Motor neuron (in vitro differentiated cells): ENCODE measurements around the gene KLHL36. TPM values are rescaled to one million over a fixed set of nuclear protein-coding genes. Genes with fewer than 3 reads are reported as not detected.
A peak's percentile ranks its signal among the peaks of the same experiment; 100 is the strongest.
"Not testable (repeated sequence)": the region's sequence is repeated elsewhere in the genome, so short reads cannot be mapped to it uniquely, and the experiment has no call there.

Experiments used
- ATAC-seq, 8 experiments: fragments of 200-7000 bp; cut with Tn5 transposase; replicated peaks in 6 of 8; 2 replicates each; pipeline ENCODE4 v1.8.0; 2021; ENCODE audit warnings: mild to moderate bottlenecking in 8 of 8, moderate library complexity in 8 of 8
- H3K27ac ChIP-seq, 2 donors: fragments of 250-450 bp; sonication (Bioruptor Pico); 2 replicates each; pipeline ENCODE4 v1.9.0; 2021; ENCODE audit warnings: antibody characterized with exemption in 2 of 2, mild to moderate bottlenecking in 2 of 2, moderate library complexity in 1 of 2
- H3K4me1 ChIP-seq, 2 donors: fragments of 250-450 bp; sonication (Bioruptor Pico); replicated peaks in 1 of 2; 2 replicates each; pipeline ENCODE4 v1.6.1; 2021; ENCODE audit warnings: antibody characterized with exemption in 2 of 2, mild to moderate bottlenecking in 2 of 2, moderate library complexity in 1 of 2
- H3K4me3 ChIP-seq, 5 donors: fragments of 250-450 bp; sonication (Bioruptor Pico); 2 replicates each; pipeline ENCODE4 v1.9.0; 2021; ENCODE audit warnings: antibody characterized with exemption in 5 of 5, mild to moderate bottlenecking in 5 of 5, moderate library complexity in 4 of 5
- WGBS, 10 experiments: fragments of 450-650 bp; shearing (Covaris generic); methylation state at CpG; one replicate each; pipeline ENCODE4 v1.0.0; 2022; 5-methylcytosine and 5-hydroxymethylcytosine counted together
- in situ Hi-C, 9 experiments: fragments of 400-800 bp; cut with MboI; loops; one replicate each; pipeline ENCODE4 v1.15.0; 2021; ENCODE audit warnings: low sequenced_read_pairs in 9 of 9, low pct_unique_long_range_greater_than_20kb in 2 of 9; ENCODE audit not compliant: unreplicated experiment in 9 of 9
- total RNA-seq, 8 experiments: library from RNA; unstranded; fragments of 300-600 nt; gene quantifications; 2 replicates each; pipeline versions ENCODE4 v1.2.3 to v1.2.4, GENCODE V29; 2022

The KLHL36 gene
- total RNA-seq, 8 experiments from 2014 or later = 13.2 to 41.5 (median 22.3) TPM

DNA sequence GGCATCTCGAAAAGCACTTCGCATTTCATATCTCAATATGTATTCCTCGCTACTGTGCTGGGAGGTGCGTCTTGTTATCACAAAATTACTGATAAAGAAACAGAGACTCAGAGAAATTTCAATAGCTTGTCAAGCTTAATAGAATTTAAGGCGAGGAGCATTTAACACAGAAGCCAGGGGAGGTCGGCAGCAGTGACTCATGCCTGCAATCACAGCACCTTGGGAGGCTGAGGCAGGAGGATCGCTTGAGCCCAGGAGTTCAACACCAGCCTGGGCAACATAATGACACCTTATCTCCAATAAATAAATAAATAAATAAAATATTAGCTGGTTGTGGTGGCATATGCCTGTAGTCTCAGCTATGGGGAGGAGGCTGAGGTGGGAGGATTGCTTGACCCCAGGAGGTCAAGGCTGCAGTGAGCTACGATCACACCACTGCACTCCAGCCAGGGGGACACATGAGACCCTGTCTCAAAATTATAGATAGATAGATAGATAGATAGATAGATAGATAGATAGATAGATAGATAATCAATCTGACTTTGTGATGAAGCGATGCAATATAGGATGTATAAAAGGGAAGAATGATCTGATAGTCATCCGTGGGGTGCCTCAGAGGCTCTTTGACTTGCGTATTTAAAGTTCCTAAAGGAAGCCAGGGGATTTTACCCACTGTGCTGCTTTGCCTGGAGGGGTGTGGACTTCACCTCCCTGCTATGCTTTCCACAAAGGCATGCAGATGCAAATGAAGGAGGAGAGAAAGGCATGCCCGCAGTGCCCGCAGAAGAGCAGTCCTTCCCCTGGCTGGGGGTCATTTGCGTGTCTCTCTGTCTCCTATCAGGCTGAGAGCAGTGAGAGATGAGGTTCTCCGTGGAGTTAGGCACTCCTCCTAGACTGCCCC lies 35.6 kb downstream of the KLHL36 start:
- H3K4me1 ChIP-seq = peaks cover 0 to 2% of the 10 kb centered on the region in 2 donors
- no peak overlapping the region for H3K27ac ChIP-seq
- ATAC-seq = peak in 6 of 8 experiments; percentile 30 to 78 (median 38)
- in situ Hi-C loops = no loop called here
- WGBS, 10 experiments = 0 to 90% (median 63%) methylated on average over 1 to 12 of the region's 15 CpGs
- no peak overlapping the region for H3K4me3 ChIP-seq

DNA sequence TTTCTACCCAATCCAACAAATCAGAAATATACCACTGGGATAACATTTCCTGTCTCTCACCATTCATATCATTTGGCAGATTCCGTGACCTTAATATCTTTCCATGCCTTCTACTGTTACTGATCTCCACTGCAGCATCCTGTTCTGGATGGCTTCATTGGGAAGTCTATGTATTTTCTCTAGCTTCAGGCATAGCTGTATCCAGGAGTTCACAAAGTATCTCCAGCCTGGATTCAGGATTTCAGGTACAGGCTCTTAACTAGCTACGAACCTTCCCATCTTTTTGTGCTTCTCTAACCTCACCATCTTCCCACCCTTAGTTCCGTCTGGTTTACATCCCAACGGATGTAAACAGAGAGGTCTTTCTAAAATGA lies 36.3 kb downstream of the KLHL36 start:
- ATAC-seq = no peak
- no peak overlapping the region for H3K4me3 ChIP-seq
- H3K27ac ChIP-seq = no peak overlapping the region
- peaks cover 0 to 2% of the 10 kb centered on the region in 2 donors for H3K4me1 ChIP-seq
- in situ Hi-C loops = no loop called here
- 81 to 100% (median 94%) methylated on average over 2 to 4 of the region's 4 CpGs; no CpG with 5 or more reads in 2 of the 10 experiments for WGBS, 10 experiments

DNA sequence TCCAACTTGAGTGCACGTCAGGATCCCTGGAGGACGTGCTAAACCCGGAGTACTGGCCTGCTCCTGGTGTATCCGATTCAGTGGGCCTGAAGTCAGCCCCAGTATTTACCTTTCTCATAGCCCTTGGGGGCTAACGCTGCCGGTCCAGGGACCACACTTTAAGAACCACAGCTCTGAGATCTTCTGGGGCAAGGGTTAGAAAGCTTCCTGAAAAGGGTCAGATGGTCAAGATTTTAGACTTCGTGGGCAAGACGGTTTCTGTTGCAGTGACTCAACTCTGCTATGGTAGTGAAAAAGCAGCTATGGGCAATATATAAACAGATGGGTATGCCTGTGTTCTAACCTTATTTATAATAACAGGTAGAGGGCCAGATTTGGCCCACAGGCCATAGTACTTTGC lies 36.9 kb downstream of the KLHL36 start:
- Histone ChIP-seq H3K4me1 (peaks cover 0 to 2% of the 10 kb centered on the region in 2 donors), H3K4me3 (no peak overlapping the region), H3K27ac (no peak overlapping the region)
- in situ Hi-C loops = no loop called here
- ATAC-seq = no peak
- WGBS, 10 experiments = 59 to 96% (median 75%) methylated on average over 1 to 6 of the region's 8 CpGs; no CpG with 5 or more reads in 3 of the 10 experiments

DNA sequence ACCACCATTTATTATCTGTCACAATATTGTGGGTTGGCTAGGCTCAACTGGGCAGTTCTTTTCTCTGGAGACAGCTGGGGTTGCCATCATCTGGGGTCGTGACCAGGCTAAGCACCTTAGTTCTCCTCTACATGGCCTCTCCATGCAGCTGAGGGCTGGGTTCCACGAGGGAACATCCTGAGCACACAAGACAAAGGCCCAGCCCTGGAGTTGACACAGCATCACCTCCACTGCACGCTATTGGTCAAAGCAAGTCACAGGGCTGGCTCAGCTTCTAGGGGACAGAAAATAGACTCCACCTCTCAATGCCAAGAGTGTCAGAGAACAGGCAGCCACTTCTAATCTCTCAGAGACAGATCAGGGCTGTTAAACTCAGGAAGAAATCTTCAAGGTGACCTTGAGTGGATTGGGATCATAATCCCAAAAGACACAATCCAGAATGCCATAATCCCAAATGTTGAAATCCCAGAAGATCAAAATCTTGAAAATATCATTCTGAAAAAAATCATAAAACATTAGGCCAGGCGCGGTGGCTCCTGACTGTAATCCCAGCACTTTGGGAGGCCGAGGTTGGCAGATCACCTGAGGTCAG lies 38.5 kb downstream of the KLHL36 start:
- peak in 5 of 8 experiments; percentile 51 to 80 (median 58) for ATAC-seq
- in situ Hi-C loops = no loop called here
- Histone ChIP-seq H3K4me1 (peaks cover 0 to 2% of the 10 kb centered on the region in 2 donors), H3K27ac (no peak overlapping the region), H3K4me3 (no peak overlapping the region)
- WGBS, 10 experiments = 80 to 100% (median 94%) methylated on average over 1 to 4 of the region's 6 CpGs; no CpG with 5 or more reads in 3 of the 10 experiments

DNA sequence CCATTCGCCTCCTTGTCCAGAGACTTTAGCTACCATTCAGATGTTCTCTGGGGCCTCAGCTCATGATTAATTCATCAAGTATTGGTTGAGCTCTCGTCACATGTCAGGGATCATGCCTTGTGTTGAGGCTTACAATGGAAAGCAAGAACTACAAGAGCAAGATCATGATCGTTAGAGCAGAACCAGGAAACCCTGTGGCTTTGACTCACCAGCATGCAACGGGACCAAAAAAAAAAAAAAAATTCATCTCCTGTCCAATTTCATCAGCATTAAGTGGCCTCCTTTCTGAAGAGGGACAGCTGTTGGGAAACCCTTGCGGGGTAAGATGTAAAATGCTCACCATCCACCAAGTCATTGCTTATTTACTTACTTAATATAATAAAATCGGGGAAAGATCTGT lies 39.4 kb downstream of the KLHL36 start:
- H3K27ac ChIP-seq = no peak overlapping the region
- WGBS, 10 experiments = 19 to 98% (median 64%) methylated on average over 1 to 6 of the region's 6 CpGs
- H3K4me3 ChIP-seq = no peak overlapping the region
- in situ Hi-C loops = no loop called here
- ATAC-seq = peak in 7 of 8 experiments; percentile 57 to 91 (median 88)
- peaks cover 0 to 2% of the 10 kb centered on the region in 2 donors for H3K4me1 ChIP-seq

DNA sequence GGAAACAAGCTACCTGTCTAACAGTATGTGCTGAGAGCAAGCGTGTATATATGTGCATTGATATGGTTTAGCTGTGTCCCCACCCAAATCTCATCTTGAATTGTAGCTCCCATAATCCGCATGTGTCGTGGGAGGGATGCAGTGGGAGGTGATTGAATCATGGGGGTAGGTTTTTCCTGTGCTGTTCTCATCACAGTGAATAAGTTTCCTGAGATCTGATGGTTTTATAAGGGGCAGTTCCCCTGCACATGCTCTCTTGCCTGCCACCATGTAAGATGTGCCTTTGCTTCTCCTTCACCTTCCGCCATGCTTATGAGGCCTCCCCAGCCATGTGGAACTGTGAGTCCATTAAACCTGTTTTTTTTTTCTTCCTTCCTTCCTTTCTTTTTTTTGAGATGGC lies 39.9 kb downstream of the KLHL36 start:
- H3K4me3 ChIP-seq, H3K27ac ChIP-seq, in situ Hi-C loops, H3K4me1 ChIP-seq: not testable (repeated sequence)
- WGBS, 10 experiments = 63 to 100% (median 83%) methylated on average over 1 to 4 of the region's 4 CpGs; no CpG with 5 or more reads in 3 of the 10 experiments
- ATAC-seq = peak in 2 of 8 experiments; percentile 6 to 18

DNA sequence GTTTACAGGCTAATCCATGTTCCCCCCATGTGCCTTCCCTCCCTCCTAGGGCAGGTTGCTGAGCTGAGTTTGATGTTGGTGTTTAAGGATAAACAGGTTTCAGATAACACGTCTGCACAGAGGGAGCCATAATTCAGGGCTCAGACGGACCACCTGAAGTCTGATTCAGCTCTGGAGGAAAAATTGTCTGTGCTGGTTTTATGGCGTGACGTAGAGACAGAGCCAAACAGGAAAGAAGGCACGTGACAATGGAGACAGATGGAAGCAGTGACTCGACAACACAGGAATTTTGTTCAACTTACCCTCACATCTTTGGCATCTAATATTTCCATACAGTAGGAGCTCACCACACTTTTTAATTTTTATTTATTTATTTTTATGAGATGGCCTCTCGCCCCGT lies 40.8 kb downstream of the KLHL36 start:
- Histone ChIP-seq H3K27ac (no peak overlapping the region), H3K4me3 (no peak overlapping the region), H3K4me1 (peaks cover 0 to 2% of the 10 kb centered on the region in 2 donors)
- ATAC-seq = peak in 1 of 8 experiments; percentile 24
- 0 to 90% (median 57%) methylated on average over 1 to 8 of the region's 8 CpGs; no CpG with 5 or more reads in 1 of the 10 experiments for WGBS, 10 experiments
- in situ Hi-C loops = no loop called here

DNA sequence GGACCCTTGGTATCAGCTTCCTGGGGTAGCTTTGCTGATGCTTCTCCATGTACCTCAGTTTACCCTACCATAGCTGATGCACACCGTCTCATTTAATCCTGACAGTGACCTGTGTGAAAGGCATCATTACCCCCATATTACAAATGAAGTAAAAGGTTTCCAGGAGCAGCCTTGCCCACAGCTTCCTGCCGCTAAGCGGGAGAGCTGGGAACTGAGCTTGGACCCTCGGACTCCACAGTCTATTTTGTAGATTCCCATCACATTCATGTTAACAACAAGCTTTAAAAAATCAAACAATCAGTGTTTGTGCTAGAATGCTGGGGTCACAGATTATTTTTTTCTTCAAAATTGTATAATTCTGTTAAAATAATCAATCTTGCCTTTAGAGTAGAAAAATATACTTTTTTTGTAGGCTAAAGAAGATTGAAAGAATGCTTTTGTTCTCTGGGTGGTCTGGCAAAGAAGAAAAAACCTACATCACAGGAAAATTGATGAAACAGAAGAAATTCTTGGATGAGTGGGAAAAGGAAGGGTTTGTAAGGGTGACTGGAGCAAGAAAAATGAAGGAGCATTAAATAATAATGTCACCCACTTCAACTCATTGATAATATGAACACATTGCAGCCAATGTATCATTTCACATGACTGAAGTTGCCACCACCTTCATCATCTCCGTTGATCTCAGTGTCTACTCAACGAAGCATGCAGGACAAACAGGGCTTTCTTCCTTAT lies 41.9 kb downstream of the KLHL36 start:
- ATAC-seq = no peak
- in situ Hi-C loops = no loop called here
- 33 to 100% (median 85%) methylated on average over 1 to 6 of the region's 6 CpGs; no CpG with 5 or more reads in 2 of the 10 experiments for WGBS, 10 experiments

DNA sequence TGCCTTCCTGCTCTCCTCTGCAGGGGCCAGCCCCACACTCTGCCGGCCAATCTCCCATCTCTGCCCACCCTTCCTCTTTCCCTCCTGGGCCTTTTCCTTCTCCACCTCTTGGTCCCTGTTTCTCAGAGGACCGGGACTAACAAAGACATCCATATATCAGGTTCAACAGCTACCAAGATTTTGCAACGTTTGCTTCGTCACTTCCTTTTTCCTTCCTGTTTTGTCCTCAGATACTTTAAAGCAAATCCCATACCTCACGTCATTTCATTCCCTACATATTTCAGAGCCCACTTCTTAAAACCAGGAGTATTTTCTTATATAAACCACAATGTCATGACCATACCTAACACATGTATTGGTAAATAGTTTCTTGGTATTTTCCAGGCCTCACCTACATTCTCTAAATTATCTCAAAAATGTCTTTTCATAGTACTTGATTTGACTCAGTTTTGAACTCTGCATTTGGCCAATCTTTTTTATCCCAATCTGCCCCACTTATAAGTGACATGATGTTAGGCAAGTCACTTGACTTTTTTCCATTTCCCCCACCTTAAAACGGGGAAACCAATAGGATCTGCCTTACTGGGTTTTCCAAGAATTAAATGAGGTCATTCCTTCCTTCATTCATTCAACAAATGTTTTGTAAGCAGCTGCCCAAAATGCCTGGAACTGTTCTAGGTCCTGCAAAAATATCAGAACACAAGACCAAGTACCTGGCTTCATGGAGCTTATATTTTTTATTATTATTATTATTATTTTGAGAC lies 44.3 kb downstream of the KLHL36 start:
- ATAC-seq = no peak
- in situ Hi-C loops = no loop called here
- no peak overlapping the region for H3K27ac ChIP-seq
- 40 to 93% (median 69%) methylated on average over 1 to 6 of the region's 6 CpGs for WGBS, 10 experiments
- H3K4me3 ChIP-seq = no peak overlapping the region
- no peaks in the 10 kb centered on the region for H3K4me1 ChIP-seq

More for the DNA sequence above, 41.9 kb downstream of the KLHL36 start:
- H3K4me3 ChIP-seq = no peak overlapping the region
- H3K4me1 ChIP-seq = no peaks in the 10 kb centered on the region
- H3K27ac ChIP-seq = no peak overlapping the region

DNA sequence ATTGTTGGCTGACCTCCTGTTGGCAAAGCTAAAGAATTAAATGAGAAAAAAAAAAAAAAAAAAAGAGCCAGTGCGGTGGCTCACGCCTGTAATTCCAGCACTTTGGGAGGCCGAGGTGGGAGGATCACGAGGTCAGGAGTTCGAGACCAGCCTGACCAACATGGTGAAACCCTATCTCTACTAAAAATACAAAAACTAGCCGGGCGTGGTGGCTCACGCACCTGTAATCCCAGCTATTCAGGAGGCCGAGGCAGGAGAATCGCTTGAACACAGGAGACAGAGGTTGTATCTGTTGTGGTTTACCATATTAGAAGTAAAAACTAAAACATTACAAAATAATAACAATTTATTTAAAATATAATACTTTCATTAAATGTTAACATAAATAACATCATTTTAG lies 45.6 kb downstream of the KLHL36 start:
- H3K4me3 ChIP-seq, in situ Hi-C loops, ATAC-seq, H3K4me1 ChIP-seq, H3K27ac ChIP-seq: not testable (repeated sequence)
- 83 to 100% (median 95%) methylated on average over 1 to 10 of the region's 10 CpGs; no CpG with 5 or more reads in 2 of the 10 experiments for WGBS, 10 experiments

DNA sequence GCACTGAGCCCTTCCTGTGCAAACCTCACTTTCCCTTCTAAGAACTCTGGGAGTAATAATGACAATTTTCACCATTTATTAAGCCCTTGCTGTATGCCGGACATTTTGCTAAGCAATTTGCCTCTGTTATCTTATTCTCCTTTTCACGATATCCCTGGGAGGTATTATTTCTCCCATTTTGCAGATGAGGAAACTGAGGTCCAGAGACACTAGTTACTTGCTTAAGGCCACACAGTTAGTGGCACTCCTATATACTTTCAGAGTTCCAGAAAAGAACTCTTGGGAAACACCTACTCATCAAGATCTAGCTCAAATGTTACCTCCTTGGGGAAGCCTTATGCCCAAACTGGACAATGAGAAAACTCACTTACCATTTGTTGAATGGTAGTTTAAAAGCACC lies 46.7 kb downstream of the KLHL36 start:
- H3K4me3 ChIP-seq = no peak overlapping the region
- H3K4me1 ChIP-seq = peaks cover 3 to 4% of the 10 kb centered on the region in 2 donors
- WGBS, 10 experiments = 83 to 100% (median 100%) methylated on average over 1 to 2 of the region's 2 CpGs; no CpG with 5 or more reads in 1 of the 10 experiments
- no peak overlapping the region for H3K27ac ChIP-seq
- no peak for ATAC-seq
- in situ Hi-C loops = no loop called here

DNA sequence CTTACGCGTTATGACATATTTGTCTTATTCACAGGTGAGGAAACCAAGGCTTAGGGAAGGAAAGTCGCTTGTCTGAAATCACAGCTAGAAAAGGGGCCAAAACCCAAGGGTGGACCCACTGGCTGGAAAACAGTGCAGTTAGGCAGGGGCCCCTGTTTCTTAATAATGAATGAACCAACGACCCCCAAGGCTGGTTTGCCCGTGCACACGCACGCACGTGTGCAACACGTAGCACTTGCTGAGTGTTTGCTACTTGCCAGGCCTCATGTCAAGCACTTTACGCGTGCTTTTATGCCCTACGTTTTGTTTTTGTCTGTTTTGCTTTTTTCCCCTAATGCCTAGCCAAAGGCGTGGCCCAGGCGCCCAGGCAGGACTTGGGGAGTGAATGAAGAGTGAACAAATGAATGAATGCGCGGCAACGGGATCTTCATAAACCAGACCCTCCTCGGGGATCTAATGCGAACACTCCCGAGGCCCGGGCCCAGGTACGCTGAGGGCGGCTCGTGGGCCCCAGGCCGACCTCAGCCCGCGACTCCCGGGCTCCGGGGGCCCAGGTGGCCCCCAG lies 50.9 kb downstream of the KLHL36 start:
- 0 to 90% (median 41%) methylated on average over 2 to 21 of the region's 29 CpGs; no CpG with 5 or more reads in 1 of the 10 experiments for WGBS, 10 experiments
- Histone ChIP-seq H3K4me3 (peak overlapping the region; percentile 63 to 96 (median 91)), H3K4me1 (peaks cover 17 to 28% of the 10 kb centered on the region in 2 donors), H3K27ac (peak overlapping the region; percentile 18 to 95)
- peak in 3 of 8 experiments; percentile 31 to 39 (median 32) for ATAC-seq
- in situ Hi-C loops = no loop called here
